HG03432 (cell line): ENCODE measurements around the gene HOPX.
"Not testable (repeated sequence)": the region's sequence is repeated elsewhere in the genome, so short reads cannot be mapped to it uniquely, and the experiment has no call there.

Experiments used
- ATAC-seq: cut with Tn5 transposase; IDR thresholded peaks from one replicate; pipeline ENCODE4 v1.9.1; 2021; ENCODE audit warnings: mild to moderate bottlenecking, moderate library complexity; ENCODE audit not compliant: unreplicated experiment

Gene HOPX

DNA sequence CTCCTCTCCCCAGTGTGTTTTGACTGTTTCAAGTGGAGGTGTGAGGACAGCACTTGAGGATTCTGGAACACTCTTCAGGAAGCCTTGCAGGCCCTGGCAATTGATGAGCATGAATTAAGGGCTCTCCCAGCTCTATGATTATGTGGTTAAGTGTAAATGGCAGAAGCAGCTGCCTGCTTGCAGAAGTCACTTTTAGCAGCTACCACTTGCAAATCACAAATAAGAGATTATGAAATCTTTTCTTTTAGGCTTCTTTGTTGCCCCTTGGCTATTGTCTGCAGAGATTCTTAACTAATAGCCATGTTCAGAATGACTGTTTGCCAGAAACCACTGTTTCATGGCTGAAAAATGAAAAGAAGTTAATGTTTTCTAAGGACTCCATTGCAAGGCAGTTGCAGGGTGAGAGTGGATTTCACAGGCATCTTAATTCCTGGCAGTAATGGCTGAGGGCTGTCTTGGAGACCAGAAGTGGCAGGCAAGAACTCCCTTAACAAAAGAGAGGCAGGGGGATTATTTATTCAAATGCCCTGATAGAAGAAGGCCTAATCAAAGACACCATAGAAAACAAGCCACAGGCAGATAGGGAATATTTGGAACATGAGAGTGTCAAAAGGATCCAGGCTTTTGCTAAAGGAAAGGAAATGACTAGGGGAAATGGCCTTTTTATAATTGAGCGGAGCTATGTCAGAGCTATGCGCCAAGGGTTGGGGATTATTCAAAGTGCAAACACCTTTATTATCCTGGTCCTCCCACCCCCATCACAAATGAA, 8.3 kb upstream of the HOPX start:
- ATAC-seq: no peak

DNA sequence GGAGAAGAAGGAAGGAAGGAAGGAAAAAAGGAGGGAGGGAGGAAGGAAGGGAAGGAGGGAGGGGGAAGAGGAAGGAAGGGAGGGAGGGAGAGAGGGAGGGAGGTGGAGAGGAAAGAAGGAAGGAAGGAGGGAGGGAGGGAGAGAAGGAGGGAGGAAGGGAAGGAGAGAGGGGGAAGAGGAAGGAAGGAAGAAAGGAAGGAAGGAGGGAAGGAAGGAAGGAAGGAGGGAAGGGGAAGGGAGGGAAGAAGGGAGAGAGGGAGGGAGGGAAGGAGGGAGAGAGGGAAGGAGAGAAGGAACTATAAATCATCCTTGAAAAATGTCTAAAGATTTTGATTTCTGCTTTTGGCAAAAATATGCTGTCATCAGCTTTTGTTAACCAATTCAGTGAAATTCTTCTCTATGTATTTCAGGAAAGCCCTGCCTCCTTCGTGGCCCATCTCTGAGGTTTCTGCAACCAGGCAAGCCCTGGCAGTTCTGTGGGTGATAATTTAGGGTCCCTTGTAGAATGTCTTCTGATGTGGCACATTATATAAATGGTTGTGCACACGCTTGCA, 7.1 kb upstream of the HOPX start:
- ATAC-seq: no peak

- ATAC-seq: no peak
These were observed 5.6 kb upstream of the HOPX start for GRCh38 chr4:56686537-56687231.

- ATAC-seq: no peak
These were observed 3.4 kb upstream of the HOPX start for GRCh38 chr4:56684320-56685050.

- no peak for ATAC-seq
These were observed 2.4 kb upstream of the HOPX start for GRCh38 chr4:56683455-56683854.

- no peak for ATAC-seq
These were observed 893 bp upstream of the HOPX start for GRCh38 chr4:56681853-56682525.

DNA sequence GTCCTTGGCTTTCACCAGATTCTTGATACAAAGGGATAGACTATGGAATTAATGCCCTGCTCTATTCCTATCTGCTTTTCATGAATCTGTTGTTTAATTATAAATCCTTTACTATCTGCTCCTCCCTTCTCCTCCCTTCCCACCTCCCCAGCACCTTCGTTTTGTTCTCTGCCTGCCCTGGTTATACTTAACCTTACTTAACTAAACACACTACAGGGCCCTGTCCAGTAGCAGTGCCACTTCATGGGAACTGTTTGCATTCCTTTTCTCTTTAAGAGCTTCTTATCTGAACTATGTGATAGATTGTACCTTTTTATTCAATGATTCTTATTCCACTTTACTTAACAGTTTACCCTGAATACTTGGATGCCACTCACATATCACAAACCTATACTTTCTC, 830 bp downstream of the HOPX start:
- ATAC-seq: no peak

DNA sequence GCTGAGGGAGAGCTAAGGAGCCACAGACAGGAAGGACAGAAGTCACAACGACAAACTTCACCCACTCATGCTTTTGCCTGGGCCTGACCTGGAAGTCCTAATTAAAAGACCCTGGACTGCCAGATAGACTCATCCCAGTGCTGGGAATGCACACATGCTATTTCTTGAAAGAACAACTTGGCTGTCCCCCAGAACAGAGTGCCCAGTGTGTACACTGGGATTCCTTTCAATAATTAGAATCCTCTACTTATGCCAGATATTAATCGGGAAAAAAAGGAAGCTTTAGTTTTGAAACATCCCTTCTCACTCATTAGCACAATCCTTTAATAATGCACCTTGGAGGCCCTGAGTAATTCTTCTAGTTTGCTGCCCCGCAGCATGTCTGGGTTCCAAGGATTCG, 3.4 kb downstream of the HOPX start:
- ATAC-seq: no peak

- no peak for ATAC-seq
These were observed 6.1 kb downstream of the HOPX start for GRCh38 chr4:56674984-56675383.

DNA sequence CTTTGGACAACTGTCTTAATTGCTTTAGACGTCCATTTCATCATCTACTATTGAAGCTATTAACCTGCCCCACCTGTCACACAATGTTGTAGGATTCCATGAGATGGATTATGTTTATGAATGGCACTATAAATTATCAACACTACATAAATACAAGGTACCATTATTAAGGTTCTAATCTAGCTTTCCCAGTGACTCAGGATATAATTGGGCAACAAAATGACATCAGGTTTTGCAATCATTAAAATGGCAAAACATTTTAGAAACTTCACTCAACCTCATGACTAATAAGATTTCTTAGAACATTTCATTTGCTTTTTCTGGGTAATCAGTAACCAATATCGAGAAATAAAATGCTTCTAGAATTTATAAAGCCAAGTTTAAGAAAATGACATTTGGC, 9.2 kb downstream of the HOPX start:
- ATAC-seq: no peak

DNA sequence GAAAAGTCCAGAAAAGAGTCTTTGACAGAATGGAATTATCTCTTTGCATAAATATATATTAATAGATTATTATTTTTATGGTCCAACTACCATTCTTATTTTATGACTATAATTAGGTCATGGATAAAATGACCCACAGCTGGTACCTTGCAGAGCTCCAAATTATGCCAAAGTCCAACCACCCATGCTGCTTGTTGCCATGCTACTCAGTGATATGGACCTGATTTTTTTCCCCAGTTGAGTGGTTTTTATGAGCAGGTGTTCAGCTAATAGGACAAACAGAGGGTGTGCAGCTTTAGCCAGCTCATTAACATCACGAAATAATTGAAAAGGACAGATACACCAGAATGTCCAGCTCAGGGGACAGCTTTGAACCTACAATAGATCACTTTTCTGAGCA, 9.7 kb downstream of the HOPX start:
- no peak for ATAC-seq

DNA sequence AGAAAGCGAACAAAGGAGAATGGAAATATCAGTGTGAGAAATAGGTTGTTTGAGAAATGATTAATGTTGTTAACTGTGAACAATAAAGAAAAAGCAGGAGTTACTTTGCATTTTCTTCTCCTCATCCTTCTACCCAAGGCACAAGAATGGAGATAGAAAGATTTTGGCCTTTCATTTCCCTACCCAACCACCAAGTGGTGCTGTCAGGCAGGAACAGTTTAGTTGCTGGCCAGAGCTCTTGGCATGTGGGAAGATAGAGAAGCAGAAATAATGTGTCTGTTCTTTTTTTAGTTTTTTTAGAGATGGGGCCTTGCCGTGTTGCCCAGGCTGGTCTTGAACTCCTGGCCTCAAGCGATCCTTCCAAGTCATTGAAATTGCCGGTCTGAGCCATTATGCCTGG, 12.8 kb downstream of the HOPX start:
- ATAC-seq: no peak

DNA sequence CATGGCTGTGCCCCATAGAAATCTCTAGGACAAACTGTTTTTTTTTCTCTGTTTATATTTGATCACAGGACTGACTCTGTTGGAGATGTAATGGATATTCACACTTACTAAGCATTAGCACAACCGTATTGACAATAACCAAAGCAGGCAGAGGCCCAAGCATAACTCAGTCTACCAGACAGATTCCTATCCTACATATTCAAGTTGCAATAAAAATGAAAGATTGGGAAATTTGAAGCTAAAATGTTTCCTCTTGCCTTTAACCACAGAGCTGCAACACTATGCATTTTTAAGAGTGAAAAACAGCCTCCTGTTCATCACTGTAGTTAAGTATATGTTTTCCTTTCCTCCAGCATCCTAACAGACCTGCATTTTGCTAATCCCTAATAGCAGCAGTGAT, 13.7 kb downstream of the HOPX start:
- not testable (repeated sequence) for ATAC-seq

GRCh38 chr4:56666279-56666678, 14.8 kb downstream of the HOPX start:
- ATAC-seq: no peak

DNA sequence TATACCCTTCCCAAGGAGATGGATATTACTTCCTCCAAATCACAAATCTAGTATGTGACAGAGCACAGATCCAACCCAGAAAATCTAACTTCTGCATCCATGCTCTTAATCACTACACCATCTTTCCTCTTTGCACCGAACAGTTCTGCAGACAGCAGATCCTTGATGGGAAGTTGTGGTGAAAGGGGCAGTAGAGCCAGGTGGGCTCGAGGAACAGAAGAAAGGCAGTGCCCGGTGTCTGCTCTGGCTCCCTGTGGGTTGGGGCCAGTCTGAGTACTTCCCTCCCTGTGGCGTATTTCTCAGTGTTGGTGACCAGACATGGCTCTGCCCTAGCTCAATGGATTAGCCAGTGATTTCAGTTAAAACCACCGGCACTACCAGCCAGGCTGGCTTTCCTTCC, 15.3 kb downstream of the HOPX start:
- no peak for ATAC-seq

- no peak for ATAC-seq
These were observed 18.2 kb downstream of the HOPX start for GRCh38 chr4:56662782-56663468.

- no peak for ATAC-seq
These were observed 21.1 kb downstream of the HOPX start for GRCh38 chr4:56659946-56660345.

DNA sequence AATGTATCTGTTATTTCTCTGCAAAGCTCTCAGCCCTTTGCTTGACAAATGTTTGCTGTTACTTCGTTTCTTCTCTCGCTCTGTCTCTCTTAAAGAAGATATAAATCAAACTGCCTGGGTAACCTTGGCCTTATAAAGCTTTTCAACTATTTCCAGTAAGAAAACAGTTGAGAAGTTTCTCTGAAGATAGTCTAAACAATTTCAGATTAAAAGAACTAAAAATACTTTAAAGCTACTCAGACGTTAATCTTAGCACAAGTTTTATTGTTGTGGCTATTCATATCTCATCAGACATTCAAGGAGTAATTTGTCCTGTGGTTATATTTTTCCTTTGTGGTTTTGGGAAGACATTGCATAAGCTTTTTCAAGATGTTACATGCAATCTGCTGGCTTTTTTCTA, 22.6 kb downstream of the HOPX start:
- ATAC-seq: no peak

- no peak for ATAC-seq
These were observed 23.3 kb downstream of the HOPX start for GRCh38 chr4:56657818-56658217.

DNA sequence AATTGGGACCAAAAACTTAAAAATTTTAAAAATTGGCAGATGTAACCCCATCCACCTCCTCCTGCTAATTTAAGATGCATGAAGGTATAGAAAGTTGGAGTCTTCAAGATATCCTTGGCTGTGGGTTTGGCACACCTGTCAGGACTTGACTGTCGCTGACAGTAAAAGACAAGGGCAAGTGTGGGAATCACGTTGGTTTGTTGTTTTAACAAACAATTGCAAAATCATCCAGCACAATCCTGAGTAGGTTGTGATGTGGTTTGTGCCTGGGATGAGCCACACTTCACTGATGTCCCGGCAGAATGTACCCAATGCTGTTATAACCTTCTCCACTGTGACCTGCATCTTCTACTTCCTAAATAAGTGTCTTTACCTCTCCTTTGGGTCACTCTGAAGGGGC, 24.0 kb downstream of the HOPX start:
- ATAC-seq: no peak

GRCh38 chr4:56656346-56656643, 24.8 kb downstream of the HOPX start:
- peak; percentile 52 for ATAC-seq
